GM21381 (cell line): ENCODE results near the gene BCL11A.

ENCODE experiments used
- ATAC-seq: cut with Tn5 transposase; IDR thresholded peaks from one replicate; pipeline ENCODE4 v1.9.1; 2021; ENCODE audit warnings: mild to moderate bottlenecking, moderate library complexity; ENCODE audit not compliant: unreplicated experiment

The BCL11A gene

DNA sequence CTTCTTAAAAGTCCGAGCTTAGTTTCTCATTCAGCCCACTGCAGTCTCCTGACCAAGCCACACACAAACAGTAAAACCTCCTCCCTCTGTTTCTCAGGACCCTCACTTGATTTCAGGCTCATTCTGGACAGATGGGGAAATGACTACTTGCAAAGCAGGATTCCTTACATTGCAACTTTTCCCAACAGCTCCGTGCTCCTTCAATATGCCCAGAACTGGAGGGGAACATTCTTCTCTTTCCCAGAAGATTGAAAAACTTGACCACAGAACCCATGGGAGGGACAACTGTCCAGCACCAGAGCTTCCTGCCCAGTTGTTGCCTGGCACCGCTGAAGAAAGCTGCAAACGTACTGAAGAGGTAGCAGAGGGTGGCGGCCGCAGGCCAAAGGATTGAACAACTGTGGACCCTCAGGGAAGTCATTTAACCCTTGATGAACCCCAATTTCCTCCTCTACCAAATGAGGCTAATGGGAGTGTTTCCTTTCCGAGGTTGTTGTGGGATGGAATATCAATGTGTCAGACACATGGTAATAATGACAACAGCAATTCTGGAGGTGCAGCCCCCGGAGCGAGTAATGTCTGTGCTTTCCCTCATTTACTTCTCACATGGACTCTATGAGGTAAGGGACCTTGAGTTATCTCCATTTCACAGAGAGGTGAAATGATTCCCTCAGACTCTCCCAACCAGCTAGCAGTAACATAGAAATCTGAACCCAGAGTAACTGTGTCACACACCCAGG lies 25.0 kb downstream of the BCL11A start:
- no peak for ATAC-seq

DNA sequence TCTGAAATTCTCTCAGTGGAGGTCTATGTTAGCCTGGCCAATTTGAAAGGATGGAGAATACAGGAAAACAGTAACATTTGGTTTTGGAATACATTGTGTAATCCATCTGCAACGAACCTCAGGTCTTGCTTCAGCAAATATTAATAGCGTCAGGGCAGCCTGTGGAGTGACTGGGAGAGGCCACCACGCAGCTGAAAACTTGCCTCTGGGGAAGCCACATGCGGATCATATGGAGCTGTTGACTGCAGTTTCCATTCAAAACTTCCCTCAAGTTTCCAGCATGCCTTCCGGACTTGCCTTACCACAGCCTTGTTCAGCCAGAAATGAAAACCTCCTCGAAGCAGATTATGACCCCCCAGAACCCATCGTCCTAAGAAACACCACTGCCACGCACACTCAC lies 25.7 kb downstream of the BCL11A start:
- ATAC-seq: no peak

DNA sequence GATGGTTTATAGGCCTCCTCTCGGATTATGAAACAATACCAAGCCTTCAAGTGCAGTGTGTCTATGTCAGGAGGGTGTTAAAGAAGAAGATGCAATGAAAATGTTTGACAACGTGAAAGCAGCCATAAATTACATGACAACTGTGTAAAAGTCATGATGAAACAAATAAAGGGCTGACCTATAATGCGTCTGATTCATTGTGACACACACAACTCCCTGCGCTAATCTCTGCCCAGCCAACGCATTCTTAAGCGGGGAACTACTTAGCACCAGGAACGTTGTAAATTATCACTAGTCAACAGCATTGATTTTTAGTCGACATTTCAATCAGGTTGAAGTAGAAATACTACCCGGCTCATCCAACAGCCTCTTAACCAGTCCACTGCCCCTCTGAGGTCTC lies 26.8 kb downstream of the BCL11A start:
- ATAC-seq: no peak

DNA sequence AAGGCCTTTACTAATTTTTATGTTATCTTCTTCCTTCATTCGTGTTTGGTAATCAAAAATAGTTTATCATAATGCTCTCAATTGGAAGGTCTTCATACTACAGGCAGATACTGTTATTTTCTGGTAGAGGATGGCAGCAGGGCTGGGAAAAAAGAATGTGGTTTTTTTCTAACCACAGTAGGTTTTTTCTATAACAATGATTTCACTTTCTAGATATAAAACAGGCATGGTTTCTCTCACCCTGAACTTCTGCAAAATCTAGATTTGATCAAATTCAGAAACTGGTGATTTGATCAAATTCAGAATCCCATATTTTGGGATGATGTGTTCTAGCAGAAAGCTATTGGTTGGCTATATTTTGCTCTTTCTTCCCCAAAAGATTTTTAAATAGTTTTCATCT lies 27.6 kb downstream of the BCL11A start:
- peak; percentile 49 for ATAC-seq

DNA sequence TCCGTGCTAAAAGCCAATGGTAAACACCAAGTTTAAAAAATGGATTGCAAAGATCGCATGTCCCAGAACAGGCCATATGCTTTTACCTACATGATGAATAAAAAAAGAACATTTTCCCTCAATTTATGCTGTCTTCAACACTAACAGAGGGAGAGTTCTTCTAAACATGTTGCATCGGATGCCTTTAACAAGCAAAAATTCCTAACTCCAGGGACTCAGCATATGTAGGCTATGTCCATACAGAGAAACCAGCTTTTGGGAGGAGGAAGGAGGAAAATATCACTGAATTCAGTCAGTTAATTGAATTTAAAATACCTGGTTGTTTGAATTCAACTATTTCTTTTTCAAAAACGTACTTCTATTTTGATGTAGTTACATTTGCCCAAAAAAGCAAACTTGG lies 28.6 kb downstream of the BCL11A start:
- ATAC-seq: no peak

DNA sequence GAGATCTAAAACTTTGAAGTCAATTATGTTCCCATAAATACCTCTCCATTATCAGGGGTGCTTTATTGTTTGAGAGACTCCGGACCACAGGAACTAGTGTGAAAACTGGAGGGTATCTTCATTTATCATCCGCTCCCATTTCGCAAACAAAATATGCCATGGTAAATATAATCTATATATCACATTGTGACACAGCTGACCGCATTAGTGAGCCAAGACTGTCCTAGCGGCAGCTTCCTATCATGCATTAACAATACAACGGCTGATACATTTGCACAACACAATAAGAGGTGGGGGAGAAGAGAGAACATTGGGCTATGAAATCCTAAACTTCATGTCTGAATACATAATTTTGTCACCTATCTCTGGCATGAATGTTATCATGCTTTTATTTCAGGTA lies 29.5 kb downstream of the BCL11A start:
- no peak for ATAC-seq

DNA sequence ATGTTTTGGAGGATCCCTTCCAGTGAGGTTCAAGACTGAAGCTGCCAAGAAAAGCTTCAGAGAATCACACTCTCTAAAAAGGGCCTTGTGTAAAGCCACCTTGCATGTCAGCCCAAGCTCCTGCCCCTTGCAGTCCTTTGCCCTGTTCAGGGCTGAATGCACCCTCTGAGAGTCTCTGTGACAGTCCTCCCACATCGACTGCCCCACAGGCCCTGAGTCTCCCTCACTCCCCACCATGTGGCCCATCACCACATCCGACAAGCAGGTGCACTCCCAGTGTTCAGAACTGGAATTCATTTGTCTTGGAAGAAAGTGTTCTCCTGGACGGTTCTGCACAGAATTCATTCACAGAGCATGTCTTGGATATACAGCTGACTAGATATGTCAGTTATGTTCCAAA lies 31.0 kb downstream of the BCL11A start:
- no peak for ATAC-seq

DNA sequence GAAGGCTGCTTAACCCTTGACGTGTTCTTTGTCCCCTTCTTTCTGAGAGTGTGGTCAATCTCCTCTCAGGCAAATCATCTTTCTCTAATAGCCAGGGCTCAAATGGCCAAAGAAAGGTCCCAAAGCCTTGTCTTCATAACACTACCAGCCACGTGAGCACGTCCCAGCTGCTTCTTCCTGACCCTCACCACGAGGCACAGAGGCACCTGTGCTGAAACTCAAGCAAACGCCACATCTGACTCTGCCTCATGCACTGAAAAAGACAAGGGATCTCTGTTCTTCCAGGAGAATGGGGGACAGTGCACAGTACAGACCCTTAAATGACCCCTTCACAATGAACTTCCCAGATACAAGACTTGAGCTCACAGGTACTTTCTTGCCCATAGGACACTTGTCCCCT lies 31.8 kb downstream of the BCL11A start:
- ATAC-seq: no peak

DNA sequence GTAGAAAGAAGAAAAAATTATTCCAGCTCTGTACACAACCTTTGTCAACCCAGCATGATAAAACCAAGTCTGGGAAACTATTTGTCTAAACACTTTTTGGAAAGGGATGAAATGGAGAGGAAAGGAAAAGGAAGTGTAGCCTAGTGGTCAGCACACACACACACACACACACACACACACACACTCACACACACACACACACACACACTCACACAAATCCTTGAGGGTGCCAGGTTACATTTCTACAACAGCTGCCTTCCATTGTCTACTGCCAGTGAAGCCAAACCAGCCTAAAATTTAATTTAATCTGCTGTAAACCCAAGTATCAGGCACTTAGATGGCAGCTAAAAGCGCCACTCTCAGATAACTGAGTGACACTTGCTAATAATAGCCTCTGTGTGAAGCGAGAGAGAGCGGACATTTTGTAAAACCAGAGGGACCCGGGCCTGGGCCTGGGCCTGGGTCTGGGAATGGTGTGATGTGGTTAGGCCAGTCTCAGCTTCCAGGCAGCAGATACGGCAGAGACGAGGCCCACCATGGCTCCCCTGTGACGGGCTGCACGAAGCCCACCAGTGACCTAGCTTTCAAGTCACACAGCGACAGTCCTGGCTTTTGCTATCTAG lies 32.4 kb downstream of the BCL11A start:
- no peak for ATAC-seq

DNA sequence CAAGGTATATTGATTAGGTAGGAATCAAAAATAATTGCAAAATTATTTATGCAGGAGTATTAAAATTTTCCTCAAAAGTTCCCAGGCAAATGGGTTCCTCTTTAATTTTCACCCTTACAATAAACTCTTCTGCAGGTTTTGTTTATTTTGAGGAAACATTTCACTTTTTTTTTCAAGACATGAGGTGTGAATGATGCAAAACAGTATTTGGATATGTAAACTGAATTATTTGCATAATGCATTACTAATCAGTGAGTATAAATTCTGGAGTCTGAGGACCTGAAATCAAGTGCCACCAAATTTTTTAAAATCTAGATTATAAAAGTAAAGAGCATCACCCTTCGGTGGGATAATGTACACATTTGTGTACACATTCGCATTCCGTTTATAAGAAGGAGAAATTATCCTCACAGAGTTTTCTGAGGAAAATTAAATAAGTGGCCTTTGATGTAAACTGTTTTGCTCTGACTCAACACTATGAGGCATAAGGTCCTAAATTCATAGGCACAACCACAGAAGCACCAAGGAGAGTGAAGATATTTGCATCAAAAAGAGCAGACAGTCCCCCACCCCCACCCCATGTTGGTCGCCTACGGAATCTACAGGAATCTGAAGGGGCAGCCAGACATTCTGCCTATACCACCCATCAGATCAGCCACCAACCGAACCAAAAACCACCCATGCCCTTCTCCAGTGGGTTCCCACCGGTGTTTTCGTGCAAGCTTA lies 33.1 kb downstream of the BCL11A start:
- ATAC-seq: no peak

DNA sequence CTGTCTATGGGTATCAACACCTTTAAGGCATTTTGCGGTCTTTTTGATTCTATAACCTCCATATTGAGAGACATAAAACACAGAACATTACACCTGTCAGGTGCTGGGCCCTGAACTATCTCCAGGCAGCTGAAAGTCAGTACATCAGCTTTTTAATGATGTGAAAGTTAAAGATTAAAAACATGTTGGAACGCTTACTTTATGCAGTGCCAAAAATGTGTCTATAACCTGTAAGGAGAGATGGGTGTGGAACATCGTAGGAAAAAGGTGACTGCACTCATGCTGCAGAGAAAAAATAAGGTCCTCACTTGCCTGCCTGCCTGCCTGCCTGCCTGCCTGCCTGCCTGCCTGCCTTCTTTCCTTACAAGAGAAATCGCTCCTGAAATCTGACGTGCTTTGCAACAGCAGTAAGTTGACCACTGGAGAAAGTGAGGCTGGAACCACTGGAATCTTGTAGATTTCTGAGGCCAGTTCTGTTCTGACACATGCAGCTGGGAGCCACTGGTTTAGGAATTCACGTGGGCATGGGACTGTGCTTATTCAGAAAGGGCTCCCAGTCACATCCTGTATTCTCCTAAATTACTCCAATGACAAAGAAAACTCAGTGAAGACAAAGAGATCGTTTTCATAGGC lies 34.1 kb downstream of the BCL11A start:
- no peak for ATAC-seq

DNA sequence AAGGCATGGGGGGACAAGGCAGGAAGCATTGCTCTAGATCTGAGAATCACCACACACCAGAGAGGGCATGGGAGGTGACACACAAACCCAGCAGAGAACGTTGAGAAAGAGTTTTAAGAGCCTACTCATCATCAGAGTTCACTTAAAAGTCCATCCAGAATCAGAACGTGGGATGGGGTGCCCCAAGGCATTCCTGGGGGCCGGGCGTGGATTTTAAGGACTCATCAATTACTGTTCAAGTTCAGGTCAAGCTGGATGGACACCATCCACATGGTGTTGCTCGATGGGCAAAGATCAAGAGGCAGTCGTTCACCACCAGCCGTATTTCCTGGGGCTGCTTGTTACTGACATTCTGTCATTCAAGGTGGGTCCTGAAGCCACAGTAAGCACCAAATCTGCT lies 34.9 kb downstream of the BCL11A start:
- ATAC-seq: no peak

DNA sequence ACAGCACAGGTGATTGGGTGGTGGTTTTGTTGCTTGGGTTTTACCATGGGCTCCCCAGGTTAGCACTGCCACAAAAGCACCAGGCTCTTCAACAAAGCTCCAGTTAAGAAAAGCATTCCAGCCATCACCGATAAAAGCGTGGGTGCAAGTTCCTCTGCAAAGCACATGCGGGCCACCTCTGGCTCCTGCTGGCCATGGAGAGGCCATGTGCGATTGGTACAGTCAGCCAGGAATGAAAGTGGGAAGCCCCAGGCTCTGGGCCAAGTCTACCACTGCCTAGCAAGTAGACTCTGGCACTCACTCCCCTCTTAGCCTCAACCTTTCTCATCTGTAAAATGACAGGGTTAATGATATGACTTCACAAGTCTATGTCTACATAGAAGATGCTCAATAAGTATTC lies 36.0 kb downstream of the BCL11A start:
- ATAC-seq: no peak

DNA sequence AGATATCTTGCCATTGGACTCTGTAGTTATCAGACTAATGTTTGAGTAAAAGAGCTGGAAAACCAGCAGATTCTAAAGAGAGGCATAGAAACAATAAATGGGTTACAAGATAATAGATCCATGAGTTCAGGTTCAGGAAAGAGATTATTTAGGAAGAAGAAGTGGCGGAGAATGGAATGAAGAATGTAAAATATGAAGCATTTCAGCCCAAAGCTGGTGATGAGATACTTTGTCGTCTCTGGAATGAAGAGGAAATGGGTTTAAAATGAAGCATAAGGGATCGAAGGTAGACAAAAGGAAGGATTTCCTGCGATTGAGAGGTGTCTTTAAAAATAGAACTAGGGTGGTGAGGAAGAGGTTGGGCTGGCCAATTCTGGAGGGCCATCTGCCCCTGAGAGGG lies 36.6 kb downstream of the BCL11A start:
- ATAC-seq: no peak

DNA sequence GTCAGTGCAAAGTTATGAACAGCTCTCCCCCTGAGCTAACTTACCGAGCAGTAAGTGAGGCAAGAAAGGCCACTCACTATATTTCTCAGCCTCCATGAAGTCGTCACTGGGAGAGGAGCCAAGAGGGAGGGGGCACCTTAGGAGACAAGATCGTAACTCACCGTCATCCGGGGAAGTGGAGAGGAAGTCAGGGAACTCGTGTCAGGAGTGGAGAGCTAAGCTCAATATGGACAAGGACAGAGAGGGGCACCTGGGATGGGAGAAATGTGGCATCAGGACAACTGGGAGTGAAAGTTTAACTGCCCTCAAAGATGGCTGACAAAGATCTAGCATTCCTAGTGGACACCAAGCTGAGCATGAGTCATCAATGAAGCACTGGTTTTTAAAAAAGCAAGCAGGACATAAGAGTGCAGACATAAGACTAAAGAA lies 37.1 kb downstream of the BCL11A start:
- no peak for ATAC-seq

DNA sequence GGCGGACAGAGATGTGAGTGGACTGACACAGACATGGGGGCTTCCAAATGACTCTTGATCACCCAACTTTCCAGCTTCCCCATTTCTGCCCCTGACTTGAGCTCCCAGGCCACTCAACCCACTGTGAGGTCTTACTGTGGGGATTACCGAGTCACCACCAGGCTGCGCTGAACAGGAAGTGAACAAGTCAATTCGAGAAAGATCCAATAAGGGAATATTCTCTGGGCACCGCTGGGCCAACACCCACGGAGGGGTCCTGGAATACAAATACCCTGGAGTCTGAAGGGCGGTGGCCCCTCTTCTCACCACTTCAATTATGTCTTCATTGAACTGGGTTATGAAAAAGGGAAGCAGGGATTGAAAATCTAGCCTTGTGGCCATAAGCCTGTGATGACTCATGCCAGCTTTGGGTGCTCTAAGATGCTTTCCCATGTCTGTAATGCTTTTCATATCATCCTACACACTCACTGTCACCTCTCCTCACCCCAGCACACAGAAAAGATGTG lies 37.7 kb downstream of the BCL11A start:
- ATAC-seq: peak; percentile 80

DNA sequence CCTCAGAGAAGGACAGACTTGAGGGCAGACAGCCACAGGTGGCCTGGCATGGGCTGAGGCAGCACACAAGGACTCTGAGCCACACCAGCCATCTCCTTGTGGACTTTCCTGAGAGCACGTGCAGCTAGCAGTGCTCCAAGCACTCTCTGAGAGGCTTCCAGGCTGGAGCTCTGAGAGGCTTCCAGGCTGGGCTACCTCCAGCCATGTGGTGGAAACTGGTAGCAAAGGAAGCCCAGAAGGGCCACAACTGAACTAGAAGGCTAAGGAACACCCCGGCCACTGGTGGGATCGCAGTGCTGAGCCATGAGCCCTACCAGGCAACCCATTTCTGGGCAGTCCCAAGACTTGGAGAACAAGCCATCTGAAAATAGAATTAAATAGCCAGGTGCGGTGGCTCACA lies 39.5 kb downstream of the BCL11A start:
- ATAC-seq: no peak

DNA sequence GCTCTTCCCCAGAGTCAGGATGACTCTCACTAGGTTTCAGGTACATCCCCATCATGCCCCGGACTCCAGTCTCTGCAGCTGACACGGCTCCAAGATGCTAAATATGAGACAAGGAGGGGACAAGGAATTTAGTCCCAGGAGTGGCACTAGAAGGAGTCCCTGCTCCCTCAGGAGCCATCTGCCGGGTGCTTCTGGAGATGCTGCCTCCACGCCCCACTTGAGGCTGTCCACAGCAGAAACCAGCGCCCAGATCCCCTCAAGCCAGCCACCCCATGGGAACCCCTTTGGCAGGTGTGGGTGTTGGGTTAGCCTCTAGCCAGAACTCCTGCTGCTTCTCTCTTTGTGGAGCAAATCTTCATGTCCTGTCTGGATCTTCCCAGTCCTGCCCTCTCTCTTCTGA lies 40.3 kb downstream of the BCL11A start:
- no peak for ATAC-seq

DNA sequence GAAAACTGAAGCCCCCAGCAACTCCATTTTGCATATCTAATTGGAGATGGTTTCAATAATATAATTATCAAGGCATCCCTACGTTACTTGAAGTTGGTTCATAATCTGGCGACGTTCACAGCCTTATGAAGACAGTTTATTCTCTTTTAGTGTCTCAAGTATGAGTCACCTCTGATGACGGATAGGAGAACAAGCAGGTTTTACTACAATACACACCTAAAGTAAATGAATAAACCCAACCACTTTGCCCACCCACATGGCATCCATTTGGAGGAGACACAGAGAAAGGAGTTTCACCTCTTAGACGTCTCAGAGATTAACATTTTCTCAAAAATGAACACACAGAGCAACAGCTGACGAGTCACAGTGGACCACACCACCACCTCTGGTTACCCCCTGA lies 40.8 kb downstream of the BCL11A start:
- no peak for ATAC-seq

DNA sequence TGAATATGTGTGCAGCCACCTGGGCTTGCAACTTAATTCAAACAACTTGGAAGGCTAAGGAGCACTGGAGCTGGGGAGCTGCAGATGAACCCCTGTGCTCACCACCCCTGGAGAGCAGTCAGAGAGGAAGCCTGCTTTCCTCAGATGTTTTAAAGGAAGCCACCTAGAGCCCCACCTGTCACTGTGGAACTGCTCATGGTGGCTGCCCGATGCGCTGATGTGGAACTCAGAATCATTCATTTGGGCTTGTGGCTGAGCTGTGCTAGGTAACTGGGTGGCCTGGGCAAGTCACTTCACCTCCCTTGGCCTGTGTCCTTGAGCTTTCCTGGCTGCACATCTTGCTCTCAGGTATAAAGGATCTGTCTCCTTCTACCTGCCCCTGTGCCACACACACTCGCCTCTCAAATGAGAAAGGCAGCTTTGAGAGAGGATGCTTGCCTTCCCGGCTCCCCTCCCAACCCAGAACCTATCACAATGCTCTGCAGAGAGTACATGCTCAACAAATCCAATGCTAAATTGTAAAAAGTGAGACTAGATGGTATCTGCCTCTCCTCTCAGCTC lies 41.3 kb downstream of the BCL11A start:
- ATAC-seq: no peak

DNA sequence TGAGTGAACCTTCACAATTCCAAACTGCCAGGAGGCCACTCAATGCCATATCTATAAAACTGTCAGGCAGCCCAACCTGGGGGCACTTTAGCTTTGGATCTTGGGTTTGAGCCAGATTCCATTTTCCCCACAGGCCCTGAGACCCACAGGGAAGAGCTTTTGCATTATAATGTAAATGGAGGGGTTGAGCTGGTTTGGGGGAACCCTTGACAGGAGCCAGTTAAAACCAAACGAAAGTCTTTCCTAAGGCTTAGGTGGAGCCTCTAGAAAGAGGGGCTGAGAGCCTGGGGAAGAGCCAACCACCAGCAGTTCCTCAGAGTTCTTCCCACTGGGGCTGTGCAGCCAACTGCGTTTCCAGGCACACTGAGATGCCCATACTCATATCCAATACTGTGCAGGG lies 42.7 kb downstream of the BCL11A start:
- ATAC-seq: no peak
